GOT3 (cell line): ENCODE measurements around the gene ZNF583.

Experiments
- DNase-seq: peaks from one replicate; lab custom pipeline; 2025; ENCODE audit warnings: mixed read lengths; lab: John Stamatoyannopoulos, UW

ZNF583 gene

GRCh38 chr19:56474308-56474707 is 70.2 kb downstream of the ZNF583 start:
- no peak for DNase-seq

GRCh38 chr19:56476093-56476492 is 72.0 kb downstream of the ZNF583 start:
- DNase-seq = no peak
